H9 (cell line): ENCODE results near the gene KCNN3. TPM values are rescaled to one million over a fixed set of nuclear protein-coding genes. Genes with fewer than 3 reads are reported as not detected.

Source experiments
- DNase-seq: peaks from one replicate; pipeline ENCODE4 v3.0.0-alpha.2; 2017
- H2AFZ ChIP-seq: one replicate; pipeline ENCODE4 v1.6.1; 2013; ENCODE audit warnings: mild to moderate bottlenecking, low read length, control low read depth, moderate library complexity
- H2AK5ac ChIP-seq: 2 replicates; pipeline ENCODE4 v1.6.1; 2013; ENCODE audit warnings: low read length, control low read depth, mixed read lengths; ENCODE audit not compliant: insufficient read length
- H2BK120ac ChIP-seq: one replicate; pipeline ENCODE4 v1.6.1; 2013; ENCODE audit warnings: low read depth, mild to moderate bottlenecking, low read length, control low read depth, inconsistent platforms; ENCODE audit not compliant: poor library complexity, severe bottlenecking
- H2BK12ac ChIP-seq: 2 replicates; pipeline ENCODE4 v1.6.1; 2013; ENCODE audit warnings: low read length, control low read depth, mixed read lengths, low read depth; ENCODE audit not compliant: insufficient read length
- H2BK15ac ChIP-seq: 2 replicates; pipeline ENCODE4 v1.6.1; 2013; ENCODE audit warnings: low read depth, low read length, control low read depth
- H2BK20ac ChIP-seq: one replicate; pipeline ENCODE4 v1.6.1; 2013; ENCODE audit warnings: low read depth, mild to moderate bottlenecking, low read length, control low read depth, inconsistent platforms; ENCODE audit not compliant: poor library complexity, severe bottlenecking
- H2BK5ac ChIP-seq: 2 replicates; pipeline ENCODE4 v1.6.1; 2013; ENCODE audit warnings: low read length, control low read depth, mixed read lengths; ENCODE audit not compliant: insufficient read length
- H3K14ac ChIP-seq: 2 replicates; pipeline ENCODE4 v1.6.1; 2013; ENCODE audit warnings: low read length, control low read depth; ENCODE audit not compliant: insufficient read depth
- H3K18ac ChIP-seq: 2 replicates; pipeline ENCODE4 v1.6.1; 2013; ENCODE audit warnings: low read depth, mild to moderate bottlenecking, mixed read lengths, low read length, control low read depth; ENCODE audit not compliant: insufficient read length
- H3K23ac ChIP-seq: 2 replicates; pipeline ENCODE4 v1.6.1; 2013; ENCODE audit warnings: low read length, control low read depth, mixed read lengths, low read depth; ENCODE audit not compliant: insufficient read length
- H3K23me2 ChIP-seq: 2 replicates; pipeline ENCODE4 v1.6.1; 2013; ENCODE audit warnings: low read depth, mild to moderate bottlenecking, mixed read lengths, low read length, control low read depth; ENCODE audit not compliant: insufficient read length, poor library complexity, severe bottlenecking
- H3K27ac ChIP-seq: 2 replicates; pipeline ENCODE4 v1.5.1; 2013; ENCODE audit warnings: low read length, control low read depth, mixed read lengths, low read depth; ENCODE audit not compliant: insufficient read length
- H3K27me3 ChIP-seq: 2 replicates; pipeline ENCODE4 v1.6.1; 2013; ENCODE audit warnings: low read length, control low read depth, inconsistent platforms; ENCODE audit not compliant: insufficient read depth
- H3K4ac ChIP-seq: 2 replicates; pipeline ENCODE4 v1.6.1; 2013; ENCODE audit warnings: low read depth, mild to moderate bottlenecking, control low read depth, inconsistent platforms, low read length, moderate library complexity
- H3K4me1 ChIP-seq: 2 replicates; pipeline ENCODE4 v1.6.1; 2013; ENCODE audit warnings: low read length, control low read depth, inconsistent platforms; ENCODE audit not compliant: insufficient read depth
- H3K4me2 ChIP-seq: 2 replicates; pipeline ENCODE4 v1.6.1; 2013; ENCODE audit warnings: low read length, control low read depth, mixed read lengths; ENCODE audit not compliant: insufficient read length, insufficient read depth
- H3K56ac ChIP-seq: 2 replicates; pipeline ENCODE4 v1.6.1; 2013; ENCODE audit warnings: low read depth, mild to moderate bottlenecking, mixed read lengths, low read length, control low read depth; ENCODE audit not compliant: insufficient read length
- H3K79me1 ChIP-seq: 2 replicates; pipeline ENCODE4 v1.6.1; 2013; ENCODE audit warnings: low read depth, mild to moderate bottlenecking, moderate library complexity, low read length, control low read depth, inconsistent platforms; ENCODE audit not compliant: insufficient read depth, poor library complexity, severe bottlenecking
- H3K79me2 ChIP-seq: 2 replicates; pipeline ENCODE4 v1.6.1; 2013; ENCODE audit warnings: low read length, control low read depth, inconsistent platforms; ENCODE audit not compliant: insufficient read depth
- H3K9ac ChIP-seq: 2 replicates; pipeline ENCODE4 v1.6.1; 2013; ENCODE audit warnings: low read length, control low read depth, mixed read lengths; ENCODE audit not compliant: insufficient read length; ENCODE audit errors: extremely low read depth
- H3K9me3 ChIP-seq: one replicate; pipeline ENCODE4 v1.6.1; 2013; ENCODE audit warnings: low read depth, low read length, inconsistent platforms; ENCODE audit not compliant: control insufficient read depth
- H3T11ph ChIP-seq: one replicate; pipeline ENCODE4 v1.6.1; 2013; ENCODE audit warnings: mild to moderate bottlenecking, low read length, control low read depth, inconsistent platforms
- H4K20me1 ChIP-seq: one replicate; pipeline ENCODE4 v1.6.1; 2013; ENCODE audit not compliant: control insufficient read depth, insufficient read length, insufficient read depth
- H4K5ac ChIP-seq: 2 replicates; pipeline ENCODE4 v1.6.1; 2013; ENCODE audit warnings: low read depth, mild to moderate bottlenecking, mixed read lengths, low read length, control low read depth; ENCODE audit not compliant: insufficient read length
- H4K8ac ChIP-seq: replicated peaks from 2 replicates; pipeline ENCODE4 v1.6.1; 2013; ENCODE audit warnings: low read length, control low read depth, mixed read lengths, low read depth; ENCODE audit not compliant: insufficient read length
- H4K91ac ChIP-seq: 2 replicates; pipeline ENCODE4 v1.6.1; 2013; ENCODE audit warnings: low read depth, mild to moderate bottlenecking, moderate library complexity, mixed read lengths, low read length, control low read depth; ENCODE audit not compliant: insufficient read length
- H3K27ac Mint-ChIP-seq, 3 experiments: 2 replicates in 2 of 3; 3 replicates in 1 of 3; pipeline ENCODE4 v1.8.0; 2020 to 2021; ENCODE audit warnings: mixed read lengths in 3 of 3, mild to moderate bottlenecking in 1 of 3, moderate library complexity in 1 of 3
- H3K27me3 Mint-ChIP-seq: 2 replicates; pipeline ENCODE4 v1.8.0; 2021; ENCODE audit warnings: low read depth, mild to moderate bottlenecking, moderate library complexity, mixed read lengths
- H3K36me3 Mint-ChIP-seq, 3 experiments: 2 replicates in 2 of 3; 3 replicates in 1 of 3; pipeline ENCODE4 v1.8.0; 2020 to 2021; ENCODE audit warnings: low read depth in 3 of 3, mixed read lengths in 3 of 3; ENCODE audit not compliant: insufficient read depth in 1 of 3
- H3K4me1 Mint-ChIP-seq, 2 experiments: 2 replicates each; pipeline ENCODE4 v1.8.0; 2020; ENCODE audit warnings: mixed read lengths in 2 of 2
- H3K4me3 Mint-ChIP-seq, 2 experiments: 2 replicates in 1 of 2; 3 replicates in 1 of 2; pipeline ENCODE4 v1.8.0; 2020 to 2021; ENCODE audit warnings: mild to moderate bottlenecking in 2 of 2, mixed read lengths in 2 of 2, moderate library complexity in 1 of 2
- H3K9me3 Mint-ChIP-seq, 2 experiments: 2 replicates in 1 of 2; 3 replicates in 1 of 2; pipeline ENCODE4 v1.8.0; 2020; ENCODE audit warnings: mild to moderate bottlenecking in 2 of 2, mixed read lengths in 2 of 2, moderate library complexity in 1 of 2
- WGBS: extraction: QIAGEN DNeasy Blood & Tissue Kit; methylation state at CpG from one replicate; pipeline ENCODE4 v1.1.7; 2013; ENCODE audit warnings: missing lambda C conversion rate, low lambda C conversion rate, mixed read lengths; ENCODE audit not compliant: insufficient read length; ENCODE audit errors: extremely low coverage; 5-methylcytosine and 5-hydroxymethylcytosine counted together
- total RNA-seq: library from RNA; stranded (reverse); gene quantifications from 2 replicates; pipeline ENCODE4 v1.2.1, GENCODE V29; 2021
- TF ChIP-seq, protein P1 (sequence below): fragments of 200-600 bp; sonication (generic); conservative IDR thresholded peaks from 3 replicates; pipeline ENCODE4 v1.8.0; 2021; ENCODE audit warnings: antibody characterized with exemption, mild to moderate bottlenecking

Gene KCNN3
- total RNA-seq, 1 experiment from 2014 or later = 0.83 TPM

DNA sequence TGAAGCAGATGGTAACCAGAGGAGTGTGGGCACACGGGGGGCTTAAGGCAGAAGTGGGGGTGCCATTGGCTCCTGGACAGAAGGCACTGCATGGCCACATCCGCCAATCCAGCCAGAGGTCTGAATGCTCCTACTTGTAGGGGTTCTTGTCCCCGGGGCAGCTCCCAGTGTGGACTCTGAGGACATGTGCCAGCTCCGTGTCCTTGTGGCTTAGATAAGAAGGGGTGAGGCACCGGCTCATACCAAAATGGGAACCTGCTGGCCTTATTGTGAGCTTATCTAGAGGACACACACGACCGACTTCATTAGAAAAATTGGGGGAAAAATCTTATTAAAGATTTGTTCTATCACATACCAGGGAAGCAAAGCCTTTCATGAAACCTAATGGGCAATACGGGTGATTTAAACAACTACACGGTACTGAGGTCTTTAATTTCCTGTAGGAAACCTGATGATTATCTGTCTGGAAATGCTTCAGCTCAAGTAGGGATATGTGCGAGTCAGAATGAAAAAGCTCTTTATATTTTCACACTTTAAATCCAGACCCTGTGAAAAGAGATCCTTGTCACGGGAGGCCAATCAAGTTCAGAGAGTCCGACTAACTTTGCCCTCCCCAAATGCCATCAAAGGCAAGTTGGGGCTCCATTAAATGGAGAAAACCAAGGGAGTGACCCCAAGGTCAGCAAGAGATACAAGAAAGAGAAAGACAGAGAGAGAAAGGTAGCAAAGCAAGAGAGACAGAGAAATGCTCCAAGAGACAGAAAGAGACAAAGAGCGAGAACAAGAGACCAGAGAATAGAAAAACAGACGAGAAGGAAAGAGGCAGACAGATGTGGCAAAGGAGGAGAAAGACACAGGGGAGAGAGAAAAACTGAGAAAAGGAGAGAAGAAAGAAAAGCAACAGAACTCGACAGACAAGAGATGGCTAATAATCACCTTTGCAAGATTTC is 14.1 kb upstream of the KCNN3 start:
- H3K27me3 ChIP-seq = no peaks in the 10 kb centered on the region
- H3K4me3 Mint-ChIP-seq = no peak overlapping the region
- H3K27me3 Mint-ChIP-seq = peaks cover 8% of the 10 kb centered on the region
- H3K27ac ChIP-seq = no peak overlapping the region
- no peak overlapping the region; the same call in 1 of the 2 replicates for H3K14ac ChIP-seq
- no peak overlapping the region for H3K4ac ChIP-seq
- H3K9me3 ChIP-seq = no peaks in the 10 kb centered on the region
- no CpG with 5 or more reads among the region's 15 CpGs for WGBS
- no peaks in the 10 kb centered on the region for H3K9me3 Mint-ChIP-seq
- H3K9ac ChIP-seq = no peak overlapping the region
- no peak overlapping the region for H3K56ac ChIP-seq
- no peak overlapping the region for H2BK15ac ChIP-seq
- no peak overlapping the region for H3K27ac Mint-ChIP-seq
- peaks cover 2% of the 10 kb centered on the region; the same call in 1 of the 2 replicates for H3K4me1 ChIP-seq
- no peak overlapping the region for H3K4me2 ChIP-seq
- no peak overlapping the region for H4K8ac ChIP-seq
- H3K18ac ChIP-seq = no peak overlapping the region
- TF ChIP-seq, protein P1, sequence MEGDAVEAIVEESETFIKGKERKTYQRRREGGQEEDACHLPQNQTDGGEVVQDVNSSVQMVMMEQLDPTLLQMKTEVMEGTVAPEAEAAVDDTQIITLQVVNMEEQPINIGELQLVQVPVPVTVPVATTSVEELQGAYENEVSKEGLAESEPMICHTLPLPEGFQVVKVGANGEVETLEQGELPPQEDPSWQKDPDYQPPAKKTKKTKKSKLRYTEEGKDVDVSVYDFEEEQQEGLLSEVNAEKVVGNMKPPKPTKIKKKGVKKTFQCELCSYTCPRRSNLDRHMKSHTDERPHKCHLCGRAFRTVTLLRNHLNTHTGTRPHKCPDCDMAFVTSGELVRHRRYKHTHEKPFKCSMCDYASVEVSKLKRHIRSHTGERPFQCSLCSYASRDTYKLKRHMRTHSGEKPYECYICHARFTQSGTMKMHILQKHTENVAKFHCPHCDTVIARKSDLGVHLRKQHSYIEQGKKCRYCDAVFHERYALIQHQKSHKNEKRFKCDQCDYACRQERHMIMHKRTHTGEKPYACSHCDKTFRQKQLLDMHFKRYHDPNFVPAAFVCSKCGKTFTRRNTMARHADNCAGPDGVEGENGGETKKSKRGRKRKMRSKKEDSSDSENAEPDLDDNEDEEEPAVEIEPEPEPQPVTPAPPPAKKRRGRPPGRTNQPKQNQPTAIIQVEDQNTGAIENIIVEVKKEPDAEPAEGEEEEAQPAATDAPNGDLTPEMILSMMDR = no peak
- no peaks in the 10 kb centered on the region for H3K36me3 Mint-ChIP-seq
- H2BK20ac ChIP-seq = no peak overlapping the region
- H2AFZ ChIP-seq = no peak overlapping the region
- H3K23ac ChIP-seq = no peak overlapping the region
- no peak overlapping the region for H2BK12ac ChIP-seq
- no peak overlapping the region for H2AK5ac ChIP-seq
- no peaks in the 10 kb centered on the region for H3K23me2 ChIP-seq
- no peak overlapping the region for H2BK120ac ChIP-seq
- DNase-seq = no peak
- H3K4me1 Mint-ChIP-seq = peaks cover 0 to 8% of the 10 kb centered on the region in 2 experiments
- no peak overlapping the region for H3T11ph ChIP-seq
- no peaks in the 10 kb centered on the region for H3K79me1 ChIP-seq
- no peaks in the 10 kb centered on the region for H4K20me1 ChIP-seq
- no peak overlapping the region for H4K5ac ChIP-seq
- H3K79me2 ChIP-seq = no peaks in the 10 kb centered on the region
- no peak overlapping the region for H4K91ac ChIP-seq
- H2BK5ac ChIP-seq = no peak overlapping the region
